Kidney epithelial cell (primary cell): Measurements from ENCODE around the gene ITGA2. TPM values are rescaled to one million over a fixed set of nuclear protein-coding genes. Genes with fewer than 3 reads are reported as not detected.
A peak's percentile ranks its signal among the peaks of the same experiment; 100 is the strongest.

Experiments used
- DNase-seq: peaks from one replicate; pipeline ENCODE4 v3.0.0-alpha.2; 2010; ENCODE audit warnings: low read depth
- H3K27me3 ChIP-seq: 2 replicates; pipeline ENCODE4 v1.6.0; 2011; ENCODE audit warnings: low read length; ENCODE audit not compliant: control insufficient read depth, insufficient read depth
- H3K36me3 ChIP-seq: 2 replicates; pipeline ENCODE4 v1.5.1; 2011; ENCODE audit warnings: low read length; ENCODE audit not compliant: control insufficient read depth, insufficient read depth
- H3K4me3 ChIP-seq: 2 replicates; pipeline ENCODE4 v1.5.1; 2011; ENCODE audit warnings: low read depth, mild to moderate bottlenecking, control low read depth, low read length
- total RNA-seq: library from RNA; depleted of rRNA; stranded (reverse); fragments of >200 nt; gene quantifications from 2 replicates; pipeline ENCODE4 v1.2.3, GENCODE V29; 2015
- TF ChIP-seq, protein P1 (sequence below): IDR thresholded peaks from 2 replicates; pipeline ENCODE4 v1.5.1; 2011; ENCODE audit warnings: mild to moderate bottlenecking, moderate library complexity, low read length, control low read depth, inconsistent platforms; ENCODE audit not compliant: insufficient read depth, poor library complexity, severe bottlenecking

ITGA2 gene
- total RNA-seq, 1 donor from 2014 or later = 62.0 TPM

DNA sequence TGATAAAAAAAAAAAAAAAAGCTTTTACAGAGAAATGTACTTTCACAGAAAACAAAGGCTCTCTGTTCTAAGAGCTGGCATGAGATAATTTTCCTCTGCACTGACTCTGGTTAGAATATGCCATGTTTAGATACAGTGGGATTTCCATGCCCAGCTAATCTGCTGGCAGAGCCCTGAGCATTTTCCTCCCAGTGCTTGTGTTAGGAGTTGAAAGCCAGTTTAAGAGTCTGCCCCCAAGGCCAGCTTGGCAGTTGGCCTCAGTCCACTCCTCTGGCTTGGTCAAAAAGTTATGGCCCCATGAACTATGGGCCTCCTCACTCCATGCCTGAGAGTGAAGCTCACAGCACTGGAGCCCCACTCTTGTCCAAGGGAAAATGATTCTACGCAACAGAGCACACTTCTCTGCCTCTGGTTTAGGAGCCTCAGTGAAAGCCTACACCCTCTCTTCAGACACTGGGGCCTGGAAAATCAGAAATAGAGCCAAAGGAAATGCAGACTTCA, 98.5 kb downstream of the ITGA2 start:
- Histone ChIP-seq H3K4me3 (no peak overlapping the region), H3K27me3 (no peaks in the 10 kb centered on the region), H3K36me3 (no peaks in the 10 kb centered on the region)
- TF ChIP-seq, protein P1, sequence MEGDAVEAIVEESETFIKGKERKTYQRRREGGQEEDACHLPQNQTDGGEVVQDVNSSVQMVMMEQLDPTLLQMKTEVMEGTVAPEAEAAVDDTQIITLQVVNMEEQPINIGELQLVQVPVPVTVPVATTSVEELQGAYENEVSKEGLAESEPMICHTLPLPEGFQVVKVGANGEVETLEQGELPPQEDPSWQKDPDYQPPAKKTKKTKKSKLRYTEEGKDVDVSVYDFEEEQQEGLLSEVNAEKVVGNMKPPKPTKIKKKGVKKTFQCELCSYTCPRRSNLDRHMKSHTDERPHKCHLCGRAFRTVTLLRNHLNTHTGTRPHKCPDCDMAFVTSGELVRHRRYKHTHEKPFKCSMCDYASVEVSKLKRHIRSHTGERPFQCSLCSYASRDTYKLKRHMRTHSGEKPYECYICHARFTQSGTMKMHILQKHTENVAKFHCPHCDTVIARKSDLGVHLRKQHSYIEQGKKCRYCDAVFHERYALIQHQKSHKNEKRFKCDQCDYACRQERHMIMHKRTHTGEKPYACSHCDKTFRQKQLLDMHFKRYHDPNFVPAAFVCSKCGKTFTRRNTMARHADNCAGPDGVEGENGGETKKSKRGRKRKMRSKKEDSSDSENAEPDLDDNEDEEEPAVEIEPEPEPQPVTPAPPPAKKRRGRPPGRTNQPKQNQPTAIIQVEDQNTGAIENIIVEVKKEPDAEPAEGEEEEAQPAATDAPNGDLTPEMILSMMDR = no peak
- DNase-seq = no peak

DNA sequence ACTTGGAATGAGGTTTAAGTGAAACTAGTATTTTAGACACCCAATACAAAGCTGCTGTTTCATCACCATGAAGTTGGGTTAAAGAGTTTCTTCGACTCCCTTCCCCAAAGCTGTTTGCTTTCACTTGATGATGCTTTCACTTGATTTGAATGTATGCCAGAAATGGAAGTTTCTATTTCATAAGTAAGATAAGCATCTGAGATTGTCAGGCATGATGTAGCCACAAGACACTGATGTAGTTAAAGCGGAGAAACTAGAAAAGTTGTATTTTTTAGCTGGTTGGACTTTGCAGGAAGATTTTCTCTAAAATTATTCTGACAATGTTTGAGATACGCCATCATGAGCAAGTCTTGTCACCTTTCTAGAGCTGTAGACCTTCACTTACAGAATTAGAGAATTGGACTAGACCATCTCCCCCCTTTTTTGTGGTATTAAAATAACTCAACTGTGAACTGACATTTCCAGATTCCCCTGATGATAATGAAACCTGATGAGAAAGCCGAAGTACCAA, 100.4 kb downstream of the ITGA2 start:
- Histone ChIP-seq H3K27me3 (no peaks in the 10 kb centered on the region), H3K4me3 (no peak overlapping the region), H3K36me3 (no peaks in the 10 kb centered on the region)
- DNase-seq = no peak
- TF ChIP-seq, protein P1 = no peak

DNA sequence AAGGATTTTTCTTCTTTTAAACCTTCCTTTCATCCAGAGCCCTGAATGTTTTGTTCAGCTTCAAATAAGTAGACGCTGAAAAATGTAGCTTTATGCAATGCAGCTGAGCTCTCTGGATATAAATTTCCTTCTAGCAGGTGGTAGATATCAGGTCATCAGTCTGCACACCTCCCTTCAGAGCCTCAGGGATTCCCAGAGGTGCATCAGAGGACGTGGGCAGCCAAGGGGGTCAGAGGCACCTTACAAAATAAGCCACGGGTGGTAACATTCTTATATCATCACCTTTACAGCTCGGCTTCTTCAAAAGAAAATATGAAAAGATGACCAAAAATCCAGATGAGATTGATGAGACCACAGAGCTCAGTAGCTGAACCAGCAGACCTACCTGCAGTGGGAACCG, 101.1 kb downstream of the ITGA2 start:
- no peak overlapping the region for H3K4me3 ChIP-seq
- no peak for DNase-seq
- H3K36me3 ChIP-seq = no peaks in the 10 kb centered on the region
- TF ChIP-seq, protein P1 = no peak
- H3K27me3 ChIP-seq = no peaks in the 10 kb centered on the region

- Histone ChIP-seq H3K36me3 (no peaks in the 10 kb centered on the region), H3K27me3 (no peaks in the 10 kb centered on the region), H3K4me3 (no peak overlapping the region)
- TF ChIP-seq, protein P1 = peak; percentile 10
- DNase-seq = no peak
Observed at GRCh38 chr5:53091289-53091688, 102.1 kb downstream of the ITGA2 start.

- no peak for DNase-seq
- TF ChIP-seq, protein P1 = no peak
- Histone ChIP-seq H3K27me3 (no peaks in the 10 kb centered on the region), H3K36me3 (no peaks in the 10 kb centered on the region), H3K4me3 (no peak overlapping the region)
Observed at GRCh38 chr5:53092242-53092641, 103.1 kb downstream of the ITGA2 start.

DNA sequence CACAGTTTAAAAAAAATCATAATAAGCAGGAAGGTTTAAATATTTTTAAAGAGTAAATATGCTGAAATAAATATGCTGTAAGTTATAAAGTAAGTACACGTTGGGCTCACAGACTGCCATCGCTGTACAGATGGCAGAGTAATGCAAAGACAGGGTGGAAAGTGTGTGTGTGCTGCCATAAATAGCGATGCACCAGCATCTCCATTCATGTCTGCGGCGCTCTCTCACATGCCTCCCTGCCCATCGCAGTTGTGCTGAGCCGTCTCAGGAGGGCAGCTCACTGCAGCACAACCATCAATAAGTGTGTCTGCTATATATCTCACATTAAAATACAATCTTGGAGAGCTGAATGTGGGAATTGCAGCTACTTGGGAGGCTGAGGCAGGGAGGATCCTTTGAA, 106.1 kb downstream of the ITGA2 start:
- TF ChIP-seq, protein P1 = no peak
- no peaks in the 10 kb centered on the region for H3K27me3 ChIP-seq
- H3K36me3 ChIP-seq = no peaks in the 10 kb centered on the region
- no peak for DNase-seq
- H3K4me3 ChIP-seq = no peak overlapping the region
